Large intestine (tissue), 3 donors: Measurements from ENCODE around the gene ACTN4. TPM values are rescaled to one million over a fixed set of nuclear protein-coding genes. Genes with fewer than 3 reads are reported as not detected.

Experiments used
- DNase-seq, 2 donors: peaks; one replicate each; pipeline versions ENCODE4 v3.0.0 to v3.0.0-alpha.2; 2013
- H3K27ac ChIP-seq: one replicate; pipeline ENCODE4 v1.5.1; 2013; ENCODE audit warnings: low read length
- H3K27me3 ChIP-seq: 2 replicates; pipeline ENCODE4 v1.6.1; 2013; ENCODE audit warnings: low read length; ENCODE audit not compliant: control insufficient read depth, insufficient read depth
- H3K36me3 ChIP-seq: 2 replicates; pipeline ENCODE4 v1.6.1; 2013; ENCODE audit warnings: low read length; ENCODE audit not compliant: control insufficient read depth, insufficient read depth
- H3K4me1 ChIP-seq: one replicate; pipeline ENCODE4 v1.6.1; 2013; ENCODE audit warnings: low read length; ENCODE audit not compliant: control insufficient read depth, insufficient read depth
- H3K4me3 ChIP-seq: one replicate; pipeline ENCODE4 v1.5.1; 2013; ENCODE audit warnings: low read length
- H3K9me3 ChIP-seq: one replicate; pipeline ENCODE4 v1.6.1; 2013; ENCODE audit warnings: mild to moderate bottlenecking, low read depth, low read length, moderate library complexity; ENCODE audit not compliant: control insufficient read depth
- WGBS: methylation state at CpG from one replicate; pipeline ENCODE4 v1.1.5; 2013; ENCODE audit warnings: low lambda C conversion rate; ENCODE audit not compliant: insufficient coverage; 5-methylcytosine and 5-hydroxymethylcytosine counted together
- polyA plus RNA-seq: library from polyadenylated mRNA; unstranded; fragments of 120-200 nt; gene quantifications from one replicate; pipeline ENCODE4 v1.2.1, GENCODE V29; 2013

ACTN4 gene
- polyA plus RNA-seq, 1 donor = 747 TPM

- Histone ChIP-seq H3K9me3 (peaks cover 5% of the 10 kb centered on the region), H3K27me3 (no peaks in the 10 kb centered on the region), H3K4me1 (peaks cover 50% of the 10 kb centered on the region), H3K27ac (peak overlapping the region; percentile 49), H3K36me3 (peaks cover 97% of the 10 kb centered on the region), H3K4me3 (no peak overlapping the region)
- no peak for DNase-seq
- WGBS = no CpG with 5 or more reads among the region's 21 CpGs
Measured at GRCh38 chr19:38725469-38726283, 78.2 kb downstream of the ACTN4 start.

GRCh38 chr19:38726284-38726673 lies 78.8 kb downstream of the ACTN4 start:
- no CpG with 5 or more reads among the region's 6 CpGs for WGBS
- Histone ChIP-seq H3K27me3 (no peaks in the 10 kb centered on the region), H3K9me3 (peaks cover 5% of the 10 kb centered on the region), H3K36me3 (peaks cover 97% of the 10 kb centered on the region), H3K27ac (peak overlapping the region; percentile 49), H3K4me1 (peaks cover 44% of the 10 kb centered on the region), H3K4me3 (no peak overlapping the region)
- DNase-seq = no peak

GRCh38 chr19:38726761-38727301 lies 79.4 kb downstream of the ACTN4 start:
- WGBS = no CpG with 5 or more reads among the region's 30 CpGs
- H3K4me1 ChIP-seq = peaks cover 43% of the 10 kb centered on the region
- H3K27ac ChIP-seq = peak overlapping the region; percentile 49

GRCh38 chr19:38727306-38727867 lies 79.9 kb downstream of the ACTN4 start:
- Histone ChIP-seq H3K36me3 (peaks cover 93% of the 10 kb centered on the region), H3K27me3 (no peaks in the 10 kb centered on the region), H3K9me3 (peaks cover 5% of the 10 kb centered on the region), H3K4me3 (no peak overlapping the region), H3K4me1 (peaks cover 39% of the 10 kb centered on the region), H3K27ac (peak overlapping the region; percentile 49)
- DNase-seq = no peak
- WGBS = 67% methylated on average over 1 of the region's 17 CpGs

More at GRCh38 chr19:38726761-38727301, 79.4 kb downstream of the ACTN4 start:
- no peak overlapping the region for H3K4me3 ChIP-seq
- H3K27me3 ChIP-seq = no peaks in the 10 kb centered on the region
- H3K9me3 ChIP-seq = peaks cover 5% of the 10 kb centered on the region
- H3K36me3 ChIP-seq = peaks cover 97% of the 10 kb centered on the region
- DNase-seq = no peak

- no peak overlapping the region for H3K4me3 ChIP-seq
- H3K27me3 ChIP-seq = no peaks in the 10 kb centered on the region
- H3K27ac ChIP-seq = peak overlapping the region; percentile 66
- H3K4me1 ChIP-seq = peaks cover 34% of the 10 kb centered on the region
- 90% methylated on average over 2 of the region's 33 CpGs for WGBS
- no peak for DNase-seq
- peaks cover 5% of the 10 kb centered on the region for H3K9me3 ChIP-seq
- H3K36me3 ChIP-seq = peaks cover 91% of the 10 kb centered on the region
Measured at GRCh38 chr19:38727868-38728660, 80.6 kb downstream of the ACTN4 start.

GRCh38 chr19:38728752-38729541 lies 81.5 kb downstream of the ACTN4 start:
- Histone ChIP-seq H3K4me1 (peaks cover 40% of the 10 kb centered on the region), H3K27me3 (no peaks in the 10 kb centered on the region), H3K9me3 (peaks cover 5% of the 10 kb centered on the region), H3K4me3 (no peak overlapping the region), H3K27ac (peak overlapping the region; percentile 66), H3K36me3 (peaks cover 88% of the 10 kb centered on the region)
- no peak for DNase-seq
- WGBS = no CpG with 5 or more reads among the region's 37 CpGs

GRCh38 chr19:38729653-38730469 lies 82.4 kb downstream of the ACTN4 start:
- no peaks in the 10 kb centered on the region for H3K27me3 ChIP-seq
- peaks cover 45% of the 10 kb centered on the region for H3K4me1 ChIP-seq
- peak overlapping the region; percentile 59 for H3K27ac ChIP-seq
- peak; percentile 48 to 70 for DNase-seq
- 87% methylated on average over 4 of the region's 17 CpGs for WGBS
- no peaks in the 10 kb centered on the region for H3K9me3 ChIP-seq
- peaks cover 80% of the 10 kb centered on the region for H3K36me3 ChIP-seq
- H3K4me3 ChIP-seq = no peak overlapping the region

GRCh38 chr19:38730470-38730730 lies 83.0 kb downstream of the ACTN4 start:
- peak overlapping the region; percentile 59 for H3K27ac ChIP-seq

GRCh38 chr19:38730731-38731589 lies 83.5 kb downstream of the ACTN4 start:
- DNase-seq = peak in 1 of 2 donors; percentile 6
- H3K4me1 ChIP-seq = peaks cover 45% of the 10 kb centered on the region
- H3K36me3 ChIP-seq = peaks cover 70% of the 10 kb centered on the region
- no peak overlapping the region for H3K4me3 ChIP-seq
- peak overlapping the region; percentile 77 for H3K27ac ChIP-seq
- H3K27me3 ChIP-seq = no peaks in the 10 kb centered on the region
- H3K9me3 ChIP-seq = no peaks in the 10 kb centered on the region
- WGBS = no CpG with 5 or more reads among the region's 19 CpGs

More at GRCh38 chr19:38730470-38730730, 83.0 kb downstream of the ACTN4 start:
- no CpG with 5 or more reads among the region's 7 CpGs for WGBS
- Histone ChIP-seq H3K36me3 (peaks cover 75% of the 10 kb centered on the region), H3K27me3 (no peaks in the 10 kb centered on the region), H3K4me3 (no peak overlapping the region), H3K9me3 (no peaks in the 10 kb centered on the region), H3K4me1 (peaks cover 45% of the 10 kb centered on the region)
- DNase-seq = no peak
